Measurements from ENCODE around the gene TYMP.

TYMP gene

DNA sequence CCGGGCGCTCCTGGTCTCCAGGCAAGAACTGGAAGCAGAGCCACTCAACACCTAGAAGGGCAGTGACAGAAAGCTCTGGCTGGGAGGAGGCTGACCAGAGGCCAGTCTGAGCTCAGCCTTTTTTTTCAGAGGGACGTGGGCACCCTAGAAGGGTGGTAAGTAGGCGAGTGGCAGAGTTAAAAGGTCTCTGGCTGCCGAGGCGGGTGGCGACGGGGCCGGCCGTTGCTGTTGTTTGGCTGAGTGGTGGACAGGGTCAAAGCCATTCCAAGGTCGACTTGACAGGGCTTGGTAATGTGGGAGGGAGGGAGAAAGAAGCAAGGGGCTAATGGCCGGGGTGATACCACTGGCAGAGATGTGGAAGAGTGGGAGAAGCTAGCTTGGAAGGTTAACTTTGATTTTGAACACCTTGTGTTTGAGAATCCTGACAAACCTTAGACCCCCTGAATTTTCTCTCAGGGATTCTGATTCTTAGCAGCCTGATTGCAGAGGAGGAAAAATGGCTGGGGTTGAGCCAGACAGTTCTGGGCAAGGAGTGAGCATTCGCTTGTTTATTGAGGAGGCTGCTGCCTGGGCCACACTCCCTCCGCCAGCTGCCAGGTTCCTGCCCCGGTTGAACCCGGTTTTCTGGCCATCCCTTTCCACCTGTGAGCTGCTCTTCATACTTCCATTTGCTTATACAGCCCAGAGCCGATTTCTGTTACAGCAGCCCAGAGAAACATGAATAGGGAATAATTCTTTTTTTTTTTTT is 33.8 kb upstream of the TYMP start:
- H3K9me3 ChIP-seq (ENCODE audit: control insufficient read depth, low read length) = no peaks in the 10 kb centered on the region
- H3K36me3 ChIP-seq (ENCODE audit: control insufficient read depth, insufficient read depth, low read length) = peaks cover 6% of the 10 kb centered on the region
- 44 to 45% methylated on average over 17 of the region's 17 CpGs for WGBS, 2 experiments
- H3K4me1 ChIP-seq (ENCODE audit: control insufficient read depth, insufficient read depth, low read length) = no peaks in the 10 kb centered on the region
- H3K27me3 ChIP-seq (ENCODE audit: control insufficient read depth, insufficient read depth, low read length, poor library complexity, severe bottlenecking) = peaks cover 20% of the 10 kb centered on the region
- peak overlapping the region; percentile 59 for H3K4me3 ChIP-seq (ENCODE audit: insufficient read depth, low read depth, low read length)
- H3K27ac ChIP-seq (ENCODE audit: insufficient read depth, low read depth, low read length, poor library complexity, severe bottlenecking) = no peak overlapping the region

GRCh38 chr22:50562523-50563412 is 33.0 kb upstream of the TYMP start, which contains the start of gene SYCE3:
SYCE3 (minus strand) TSS chr22:50562919; CDS start chr22:50556405, 6,514 bp downstream.
- H3K36me3 ChIP-seq (ENCODE audit: control insufficient read depth, insufficient read depth, low read length) = peaks cover 3% of the 10 kb centered on the region
- no peak within 1 kb of the TSS for H3K27ac ChIP-seq (ENCODE audit: insufficient read depth, low read depth, low read length, poor library complexity, severe bottlenecking)
- no peaks in the 10 kb centered on the region for H3K4me1 ChIP-seq (ENCODE audit: control insufficient read depth, insufficient read depth, low read length)
- H3K4me3 ChIP-seq (ENCODE audit: insufficient read depth, low read depth, low read length) = peak within 1 kb of the TSS; percentile 59
- H3K9me3 ChIP-seq (ENCODE audit: control insufficient read depth, low read length) = no peaks in the 10 kb centered on the region
- peaks cover 20% of the 10 kb centered on the region for H3K27me3 ChIP-seq (ENCODE audit: control insufficient read depth, insufficient read depth, low read length, poor library complexity, severe bottlenecking)
- 8 to 9% methylated on average over 59 of the region's 61 CpGs for WGBS, 2 experiments

GRCh38 chr22:50561401-50562358 is 31.9 kb upstream of the TYMP start:
- WGBS, 2 experiments = 83% methylated on average over 21 to 24 of the region's 34 CpGs
- Histone ChIP-seq H3K4me1 (ENCODE audit: control insufficient read depth, insufficient read depth, low read length) (no peaks in the 10 kb centered on the region), H3K9me3 (ENCODE audit: control insufficient read depth, low read length) (no peaks in the 10 kb centered on the region)

DNA sequence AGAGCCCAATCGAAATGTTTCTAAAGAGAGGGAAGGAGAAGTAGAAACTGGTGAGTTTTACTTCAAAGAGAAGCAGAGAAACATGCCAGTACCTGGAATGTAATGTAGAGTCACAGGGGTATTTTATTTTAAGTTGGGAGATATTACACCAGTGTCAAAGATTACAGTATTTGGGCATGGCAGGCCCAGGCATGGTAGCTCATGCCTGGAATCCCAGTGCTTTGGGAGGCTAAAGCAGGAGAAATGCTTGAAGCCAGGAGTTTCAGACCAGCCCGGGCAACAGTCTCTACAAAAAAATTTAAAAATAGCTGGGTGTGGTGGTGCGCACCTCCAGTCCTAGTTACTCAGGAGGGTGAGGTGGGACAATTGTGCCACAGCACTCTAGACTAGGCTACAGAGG is 30.2 kb upstream of the TYMP start:
- WGBS, 2 experiments = 91 to 93% methylated on average over 3 of the region's 3 CpGs
- Histone ChIP-seq H3K27me3 (ENCODE audit: control insufficient read depth, insufficient read depth, low read length, poor library complexity, severe bottlenecking) (peaks cover 20% of the 10 kb centered on the region), H3K4me1 (ENCODE audit: control insufficient read depth, insufficient read depth, low read length) (no peaks in the 10 kb centered on the region), H3K27ac (ENCODE audit: insufficient read depth, low read depth, low read length, poor library complexity, severe bottlenecking) (no peak overlapping the region), H3K9me3 (ENCODE audit: control insufficient read depth, low read length) (no peaks in the 10 kb centered on the region), H3K36me3 (ENCODE audit: control insufficient read depth, insufficient read depth, low read length) (no peaks in the 10 kb centered on the region), H3K4me3 (ENCODE audit: insufficient read depth, low read depth, low read length) (no peak overlapping the region)

More at GRCh38 chr22:50561401-50562358, 31.9 kb upstream of the TYMP start:
- H3K36me3 ChIP-seq (ENCODE audit: control insufficient read depth, insufficient read depth, low read length) = no peaks in the 10 kb centered on the region
- no peak overlapping the region for H3K4me3 ChIP-seq (ENCODE audit: insufficient read depth, low read depth, low read length)
- H3K27ac ChIP-seq (ENCODE audit: insufficient read depth, low read depth, low read length, poor library complexity, severe bottlenecking) = no peak overlapping the region
- peaks cover 20% of the 10 kb centered on the region for H3K27me3 ChIP-seq (ENCODE audit: control insufficient read depth, insufficient read depth, low read length, poor library complexity, severe bottlenecking)

DNA sequence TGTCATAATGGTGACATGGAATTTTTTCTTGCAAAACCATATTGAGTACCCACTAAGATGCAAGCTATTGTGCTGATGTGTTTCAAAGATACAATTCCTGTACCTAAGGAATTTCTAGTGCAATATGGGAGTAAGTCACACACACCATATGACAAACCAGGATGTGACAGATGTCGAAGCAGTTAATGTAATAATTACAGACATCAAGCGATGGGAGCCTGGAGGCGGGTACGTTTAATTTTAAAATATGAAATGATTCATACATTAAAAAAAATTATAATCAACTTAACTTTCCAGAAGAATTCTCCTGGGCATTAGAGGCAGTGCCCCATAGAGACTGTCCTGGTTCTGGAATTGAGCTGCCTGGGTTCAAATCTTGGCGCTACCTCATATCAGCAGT is 26.9 kb upstream of the TYMP start:
- H3K36me3 ChIP-seq (ENCODE audit: control insufficient read depth, insufficient read depth, low read length) = no peaks in the 10 kb centered on the region
- no peaks in the 10 kb centered on the region for H3K27me3 ChIP-seq (ENCODE audit: control insufficient read depth, insufficient read depth, low read length, poor library complexity, severe bottlenecking)
- H3K4me3 ChIP-seq (ENCODE audit: insufficient read depth, low read depth, low read length) = no peak overlapping the region
- no peak overlapping the region for H3K27ac ChIP-seq (ENCODE audit: insufficient read depth, low read depth, low read length, poor library complexity, severe bottlenecking)
- no peaks in the 10 kb centered on the region for H3K4me1 ChIP-seq (ENCODE audit: control insufficient read depth, insufficient read depth, low read length)
- no peaks in the 10 kb centered on the region for H3K9me3 ChIP-seq (ENCODE audit: control insufficient read depth, low read length)
- WGBS, 2 experiments = 91 to 100% methylated on average over 1 to 5 of the region's 5 CpGs

DNA sequence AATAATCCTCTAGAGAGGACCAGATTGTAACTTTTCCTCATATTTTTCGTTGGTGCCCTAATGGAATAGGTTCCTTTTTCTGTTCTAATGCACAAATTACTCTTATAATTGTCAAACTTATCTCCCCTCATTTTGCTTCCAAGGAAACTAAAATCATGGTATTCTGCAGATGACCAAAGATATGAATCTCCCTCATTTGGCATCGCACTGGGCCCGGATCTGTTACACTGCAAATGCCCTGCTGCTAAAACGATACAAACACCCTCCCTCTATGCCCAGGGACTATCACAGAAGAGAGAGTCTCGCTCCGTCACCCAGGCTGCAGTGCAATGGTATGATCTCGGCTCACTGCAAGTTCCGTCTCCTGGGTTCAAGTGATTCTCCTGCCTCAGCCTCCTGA is 23.5 kb upstream of the TYMP start:
- Histone ChIP-seq H3K4me3 (ENCODE audit: insufficient read depth, low read depth, low read length) (no peak overlapping the region), H3K27ac (ENCODE audit: insufficient read depth, low read depth, low read length, poor library complexity, severe bottlenecking) (no peak overlapping the region), H3K27me3 (ENCODE audit: control insufficient read depth, insufficient read depth, low read length, poor library complexity, severe bottlenecking) (no peaks in the 10 kb centered on the region), H3K4me1 (ENCODE audit: control insufficient read depth, insufficient read depth, low read length) (no peaks in the 10 kb centered on the region), H3K9me3 (ENCODE audit: control insufficient read depth, low read length) (no peaks in the 10 kb centered on the region), H3K36me3 (ENCODE audit: control insufficient read depth, insufficient read depth, low read length) (no peaks in the 10 kb centered on the region)
- WGBS, 2 experiments = 90 to 93% methylated on average over 8 of the region's 8 CpGs

DNA sequence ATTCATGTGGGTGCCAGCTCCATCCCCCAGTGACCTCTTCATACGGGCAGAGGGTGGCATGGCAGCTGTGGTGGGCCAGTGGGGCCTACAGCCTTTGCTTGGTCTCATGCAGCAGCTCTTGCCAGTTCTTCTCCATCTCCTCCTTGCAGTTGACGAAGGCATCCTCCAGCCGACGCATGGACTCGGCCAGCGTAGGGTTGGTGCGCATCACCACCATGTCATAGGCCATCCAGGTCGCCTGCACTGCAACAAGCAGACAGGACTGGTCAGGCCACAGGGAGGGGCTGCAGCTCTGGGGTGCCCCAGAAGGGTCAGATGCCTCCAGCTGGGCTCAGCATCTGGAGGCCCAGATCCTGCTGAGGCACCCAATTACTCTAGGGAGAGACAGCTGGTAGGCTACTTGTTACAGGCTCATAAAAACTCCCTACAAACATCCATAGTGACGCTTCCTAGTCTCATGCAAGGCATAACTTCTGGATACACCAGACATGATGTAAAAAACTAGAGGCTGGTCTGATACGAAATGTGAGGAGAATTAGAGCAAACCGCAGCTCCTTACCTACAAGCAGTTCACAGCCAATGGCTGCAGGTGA is 21.4 kb upstream of the TYMP start:
- 95% methylated on average over 11 of the region's 11 CpGs for WGBS, 2 experiments

DNA sequence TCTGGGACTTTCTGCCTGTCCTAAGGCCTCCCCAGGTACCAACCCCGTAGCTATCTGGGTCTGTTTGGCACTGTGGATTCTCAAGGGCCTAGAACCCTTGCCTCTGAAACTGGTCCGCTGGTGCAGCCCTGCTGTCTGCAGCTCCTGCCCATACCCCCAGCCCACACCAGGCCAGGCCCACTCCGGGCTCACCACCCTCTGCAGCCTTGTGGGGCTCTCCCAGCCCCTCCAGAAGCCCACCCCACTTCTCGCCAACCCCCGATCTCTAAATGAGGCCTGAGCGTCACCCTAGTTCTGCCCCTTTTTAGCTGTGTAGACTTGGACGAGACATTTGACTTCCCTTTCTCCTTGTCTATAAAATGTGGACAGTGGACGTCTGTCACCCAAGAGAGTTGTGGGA is 20.6 kb upstream of the TYMP start:
- H3K27me3 ChIP-seq (ENCODE audit: control insufficient read depth, insufficient read depth, low read length, poor library complexity, severe bottlenecking) = peaks cover 3% of the 10 kb centered on the region
- 91 to 96% methylated on average over 8 of the region's 8 CpGs for WGBS, 2 experiments

More for the DNA sequence above, 21.4 kb upstream of the TYMP start:
- no peak overlapping the region for H3K4me3 ChIP-seq (ENCODE audit: insufficient read depth, low read depth, low read length)
- H3K36me3 ChIP-seq (ENCODE audit: control insufficient read depth, insufficient read depth, low read length) = no peaks in the 10 kb centered on the region
- no peaks in the 10 kb centered on the region for H3K9me3 ChIP-seq (ENCODE audit: control insufficient read depth, low read length)
- no peaks in the 10 kb centered on the region for H3K27me3 ChIP-seq (ENCODE audit: control insufficient read depth, insufficient read depth, low read length, poor library complexity, severe bottlenecking)
- no peak overlapping the region for H3K27ac ChIP-seq (ENCODE audit: insufficient read depth, low read depth, low read length, poor library complexity, severe bottlenecking)
- H3K4me1 ChIP-seq (ENCODE audit: control insufficient read depth, insufficient read depth, low read length) = no peaks in the 10 kb centered on the region

GRCh38 chr22:50548921-50549790 is 19.3 kb upstream of the TYMP start:
- no peak overlapping the region for H3K27ac ChIP-seq (ENCODE audit: insufficient read depth, low read depth, low read length, poor library complexity, severe bottlenecking)
- H3K4me1 ChIP-seq (ENCODE audit: control insufficient read depth, insufficient read depth, low read length) = no peaks in the 10 kb centered on the region
- no peak overlapping the region for H3K4me3 ChIP-seq (ENCODE audit: insufficient read depth, low read depth, low read length)
- no peaks in the 10 kb centered on the region for H3K9me3 ChIP-seq (ENCODE audit: control insufficient read depth, low read length)
- WGBS, 2 experiments = 94 to 96% methylated on average over 68 of the region's 68 CpGs
- H3K36me3 ChIP-seq (ENCODE audit: control insufficient read depth, insufficient read depth, low read length) = no peaks in the 10 kb centered on the region
- H3K27me3 ChIP-seq (ENCODE audit: control insufficient read depth, insufficient read depth, low read length, poor library complexity, severe bottlenecking) = peaks cover 15% of the 10 kb centered on the region

More for the DNA sequence above, 20.6 kb upstream of the TYMP start:
- H3K4me1 ChIP-seq (ENCODE audit: control insufficient read depth, insufficient read depth, low read length) = no peaks in the 10 kb centered on the region
- no peak overlapping the region for H3K27ac ChIP-seq (ENCODE audit: insufficient read depth, low read depth, low read length, poor library complexity, severe bottlenecking)
- H3K4me3 ChIP-seq (ENCODE audit: insufficient read depth, low read depth, low read length) = no peak overlapping the region
- H3K36me3 ChIP-seq (ENCODE audit: control insufficient read depth, insufficient read depth, low read length) = no peaks in the 10 kb centered on the region
- no peaks in the 10 kb centered on the region for H3K9me3 ChIP-seq (ENCODE audit: control insufficient read depth, low read length)

Data from ectodermal cell (in vitro differentiated cells).